Mucosa of descending colon (tissue), 3 donors: ENCODE data around the gene FBXO42. TPM values are rescaled to one million over a fixed set of nuclear protein-coding genes. Genes with fewer than 3 reads are reported as not detected.
"Not testable (repeated sequence)": the region's sequence is repeated elsewhere in the genome, so short reads cannot be mapped to it uniquely, and the experiment has no call there.

Source experiments
- ATAC-seq: fragments of 200-7000 bp; cut with Tn5 transposase; one replicate; pipeline ENCODE4 v1.9.1; 2020; ENCODE audit warnings: mild to moderate bottlenecking, moderate library complexity
- DNase-seq, 3 donors: peaks; one replicate each; pipeline ENCODE4 v3.0.0-alpha.2; 2020
- H3K36me3 ChIP-seq: fragments of 200-600 bp; one replicate; pipeline ENCODE4 v1.8.0; 2021; ENCODE audit warnings: low read depth, mild to moderate bottlenecking
- H3K4me1 ChIP-seq: fragments of 200-600 bp; one replicate; pipeline ENCODE4 v1.8.0; 2021; ENCODE audit warnings: low read depth, mild to moderate bottlenecking
- H3K4me3 ChIP-seq: fragments of 200-600 bp; one replicate; pipeline ENCODE4 v1.8.0; 2021; ENCODE audit warnings: mild to moderate bottlenecking
- H3K9me3 ChIP-seq: fragments of 200-600 bp; one replicate; pipeline ENCODE4 v1.8.0; 2021; ENCODE audit warnings: mild to moderate bottlenecking
- intact Hi-C, 2 donors: fragments of 100-400 bp; cut with DNase I in 1 of 2; cut with micrococcal nuclease in 1 of 2; formaldehyde crosslinking; loops; one replicate each; pipeline versions ENCODE4 v1.11.0 to v1.11.1; 2022; cut with DNase I, micrococcal nuclease
- total RNA-seq, 3 donors: library from RNA; stranded (reverse); fragmentation: NEBNext Ultra II Directional in 2 of 3; extraction: Animal tissue kit (Norgen Biotek cat#: 25700) in 2 of 3; gene quantifications; one replicate each; pipeline versions ENCODE4 v1.2.1 to v1.2.4, GENCODE V29; 2021 to 2023
- TF ChIP-seq, protein P1 (sequence below): fragments of 200-600 bp; IDR thresholded peaks from one replicate; pipeline ENCODE4 v1.8.0; 2022; ENCODE audit warnings: antibody characterized with exemption, mild to moderate bottlenecking
- donor health status: DM: no; HTN: no; CAD: no; lungs with moderate emphysema.
- donor health status: DM: no; HTN: no; CAD: no.
- donor health status: DM: no; HTN: yes; CAD: no.

Gene FBXO42
- total RNA-seq, 3 donors from 2014 or later = 12.9 to 20.6 (median 16.3) TPM

DNA sequence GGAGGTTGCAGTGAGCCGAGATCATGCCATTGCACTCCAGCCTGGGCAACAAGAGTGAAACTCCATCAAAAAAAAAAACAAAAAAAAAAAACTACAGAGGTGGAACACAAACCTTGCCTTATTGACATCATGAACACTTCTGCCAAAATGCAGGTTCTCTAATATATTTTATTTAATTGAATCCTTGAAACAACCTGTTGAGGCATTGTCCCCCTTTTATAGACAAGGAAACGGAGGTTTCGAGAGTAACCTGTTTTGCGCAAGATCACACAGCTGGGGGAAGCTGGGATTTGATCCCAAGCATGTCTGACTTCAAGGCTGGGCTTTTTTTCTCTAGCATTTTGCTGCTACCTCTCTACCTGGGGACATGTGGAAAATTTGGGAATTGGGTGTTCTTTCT, 17.5 kb upstream of the FBXO42 start:
- no peaks in the 10 kb centered on the region for H3K9me3 ChIP-seq
- TF ChIP-seq, protein P1, sequence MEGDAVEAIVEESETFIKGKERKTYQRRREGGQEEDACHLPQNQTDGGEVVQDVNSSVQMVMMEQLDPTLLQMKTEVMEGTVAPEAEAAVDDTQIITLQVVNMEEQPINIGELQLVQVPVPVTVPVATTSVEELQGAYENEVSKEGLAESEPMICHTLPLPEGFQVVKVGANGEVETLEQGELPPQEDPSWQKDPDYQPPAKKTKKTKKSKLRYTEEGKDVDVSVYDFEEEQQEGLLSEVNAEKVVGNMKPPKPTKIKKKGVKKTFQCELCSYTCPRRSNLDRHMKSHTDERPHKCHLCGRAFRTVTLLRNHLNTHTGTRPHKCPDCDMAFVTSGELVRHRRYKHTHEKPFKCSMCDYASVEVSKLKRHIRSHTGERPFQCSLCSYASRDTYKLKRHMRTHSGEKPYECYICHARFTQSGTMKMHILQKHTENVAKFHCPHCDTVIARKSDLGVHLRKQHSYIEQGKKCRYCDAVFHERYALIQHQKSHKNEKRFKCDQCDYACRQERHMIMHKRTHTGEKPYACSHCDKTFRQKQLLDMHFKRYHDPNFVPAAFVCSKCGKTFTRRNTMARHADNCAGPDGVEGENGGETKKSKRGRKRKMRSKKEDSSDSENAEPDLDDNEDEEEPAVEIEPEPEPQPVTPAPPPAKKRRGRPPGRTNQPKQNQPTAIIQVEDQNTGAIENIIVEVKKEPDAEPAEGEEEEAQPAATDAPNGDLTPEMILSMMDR = no peak
- intact Hi-C loops = no loop called here
- no peaks in the 10 kb centered on the region for H3K36me3 ChIP-seq
- no peak overlapping the region for H3K4me3 ChIP-seq
- no peak for ATAC-seq
- peaks cover 30% of the 10 kb centered on the region for H3K4me1 ChIP-seq
- no peak for DNase-seq

DNA sequence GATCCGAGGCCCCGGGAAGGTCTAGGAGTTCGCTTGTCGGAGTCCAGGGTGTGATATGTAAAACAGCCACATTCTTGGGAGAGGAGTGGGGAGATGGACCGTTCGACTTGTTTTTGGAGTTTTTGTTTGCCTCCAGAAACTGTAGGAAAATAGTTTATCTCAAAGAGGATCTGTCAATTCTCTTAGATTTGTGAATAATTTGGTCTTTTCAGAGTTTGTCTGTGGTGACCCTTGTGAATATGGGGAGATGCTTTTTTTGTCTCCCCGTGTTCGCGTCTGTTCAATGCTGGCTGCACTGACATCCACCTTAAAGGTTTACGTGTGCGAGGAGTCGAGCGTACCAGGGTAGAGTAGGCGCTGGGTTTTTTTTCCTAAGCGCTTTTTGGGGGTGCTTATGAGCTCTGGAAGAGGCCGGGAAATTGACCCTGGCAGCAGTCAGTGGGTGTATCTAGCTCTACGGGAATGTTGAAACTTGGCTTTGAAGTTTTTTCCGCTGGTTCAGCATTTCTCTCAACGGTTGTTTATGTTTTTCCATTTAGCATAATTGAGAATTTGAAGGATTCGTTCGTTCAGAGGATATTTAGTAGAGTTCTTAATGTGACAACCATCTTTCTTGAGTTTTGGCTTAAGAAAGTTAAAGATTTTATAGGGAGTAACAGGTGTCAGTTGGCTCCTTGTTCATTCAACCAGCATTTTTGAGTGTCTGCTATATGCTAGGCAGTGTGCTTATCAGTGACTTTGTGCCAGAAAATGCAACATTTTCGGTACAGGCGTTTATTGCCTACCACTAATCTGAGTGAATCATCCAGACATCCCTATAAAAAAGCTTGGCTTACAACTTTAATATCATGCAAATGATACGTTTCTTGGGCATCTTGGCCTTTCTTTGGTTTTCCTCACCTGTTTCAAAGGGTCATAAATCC, 15.9 kb upstream of the FBXO42 start:
- Histone ChIP-seq H3K4me3 (peak overlapping the region; percentile 86), H3K9me3 (no peaks in the 10 kb centered on the region), H3K36me3 (no peaks in the 10 kb centered on the region), H3K4me1 (peaks cover 24% of the 10 kb centered on the region)
- ATAC-seq (no peak), DNase-seq (peak in 1 of 3 donors; percentile 31)
- TF ChIP-seq, protein P1 = no peak
- intact Hi-C loops = no loop called here

DNA sequence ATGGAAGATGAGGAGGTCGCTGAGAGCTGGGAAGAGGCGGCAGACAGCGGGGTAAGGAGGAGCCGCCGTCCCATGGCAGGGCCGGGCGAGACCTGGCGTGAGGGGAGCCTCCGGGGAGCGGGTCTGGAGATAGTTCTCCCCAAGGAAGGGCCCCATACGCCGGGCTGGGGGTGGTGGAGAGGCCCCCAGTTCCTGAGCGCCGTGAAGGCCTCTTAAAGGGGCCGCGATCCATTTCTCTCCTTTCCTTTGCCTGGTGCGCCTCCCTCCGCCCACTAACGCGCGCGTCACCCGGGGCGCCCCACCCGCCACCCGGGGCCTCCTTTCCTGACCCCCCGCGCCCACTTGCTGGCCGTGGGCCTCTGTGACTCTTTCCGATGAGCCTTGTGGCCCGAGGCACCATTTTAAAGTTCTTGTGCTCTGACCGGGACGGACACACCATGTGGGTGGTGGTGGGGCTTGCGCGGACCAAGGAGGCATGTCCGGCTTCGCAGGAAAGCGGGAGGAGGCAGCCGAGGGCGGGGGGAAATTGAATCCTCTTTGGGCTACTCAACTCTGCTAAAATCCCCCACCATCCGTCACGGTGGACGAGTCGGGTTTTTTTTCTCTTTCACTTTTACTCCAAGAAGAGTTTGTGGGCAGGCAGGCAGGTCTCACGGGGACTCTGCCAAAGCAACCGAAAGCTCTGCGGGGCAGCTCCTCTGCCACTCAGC, 15.1 kb upstream of the FBXO42 start:
- peak; percentile 87 to 89 (median 88) for DNase-seq
- TF ChIP-seq, protein P1 = no peak
- ATAC-seq = peak; percentile 87
- Histone ChIP-seq H3K4me3 (peak overlapping the region; percentile 86), H3K4me1 (peaks cover 19% of the 10 kb centered on the region), H3K36me3 (no peaks in the 10 kb centered on the region), H3K9me3 (no peaks in the 10 kb centered on the region)
- intact Hi-C loops = no loop called here

DNA sequence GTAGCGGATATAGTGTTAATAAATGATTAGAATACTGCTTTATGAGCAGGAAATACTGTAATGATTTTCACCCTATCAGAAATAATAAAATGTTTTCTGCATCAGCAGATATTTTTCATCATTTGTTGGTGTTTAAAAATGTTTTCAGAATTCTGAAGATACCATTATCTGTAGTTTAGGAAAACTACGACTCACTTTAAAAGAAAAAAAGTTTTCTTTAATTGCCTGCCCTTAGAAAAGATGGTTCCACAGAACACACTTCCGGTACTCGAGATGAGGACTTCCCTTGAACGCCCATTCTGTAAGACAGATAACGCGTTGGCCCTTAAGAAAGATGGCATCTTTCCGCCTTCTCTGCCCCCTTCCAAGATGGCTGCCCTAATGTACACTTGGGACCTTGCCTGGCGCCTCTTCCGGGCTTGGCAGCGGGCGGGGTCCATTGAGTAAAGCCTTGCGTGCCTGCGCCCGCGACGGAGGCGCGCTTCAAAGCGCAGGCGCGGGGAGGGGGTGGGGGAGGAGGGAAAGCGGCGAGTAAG, 14.5 kb upstream of the FBXO42 start, which contains the start of gene SZRD1:
Gene SZRD1, plus strand, starts transcription at position 521 of the 536 bp plus-strand sequence. CDS start 16 bp downstream, outside the sequence.
- peak; percentile 97 to 98 (median 98) for DNase-seq
- Histone ChIP-seq H3K4me1 (peaks cover 13% of the 10 kb centered on the region), H3K36me3 (no peaks in the 10 kb centered on the region), H3K4me3 (peak within 1 kb of the TSS; percentile 86), H3K9me3 (no peaks in the 10 kb centered on the region)
- ATAC-seq = peak; percentile 95
- TF ChIP-seq, protein P1 = no peak
- intact Hi-C loops = no loop called here

GRCh38 chr1:16365146-16365498, 12.8 kb upstream of the FBXO42 start:
- ATAC-seq, DNase-seq, intact Hi-C loops, H3K4me3 ChIP-seq, H3K9me3 ChIP-seq, H3K36me3 ChIP-seq: not testable (repeated sequence)
- H3K4me1 ChIP-seq = peaks cover 11% of the 10 kb centered on the region
